Tibial nerve (tissue), 3 donors: ENCODE results near the gene MTHFD1L.

ENCODE experiments used
- POLR2A ChIP-seq, 2 donors: fragments of 450-650 bp; IDR thresholded peaks; one replicate each; pipeline ENCODE4 v1.6.1; 2017; ENCODE audit warnings: antibody characterized with exemption in 2 of 2, mild to moderate bottlenecking in 2 of 2, moderate library complexity in 2 of 2
- TF ChIP-seq, protein P1 (sequence below), 5 experiments: fragments of 200-600 bp in 3 of 5; fragments of 450-650 bp in 2 of 5; sonication (generic) in 3 of 5; IDR thresholded peaks; one replicate each; pipeline ENCODE4 v1.5.1; 2016 to 2019; ENCODE audit warnings: antibody characterized with exemption in 5 of 5, mild to moderate bottlenecking in 3 of 5, moderate library complexity in 2 of 5

GRCh38 chr6:151023342-151023741 is 157.8 kb downstream of the MTHFD1L start:
- TF ChIP-seq, protein P1, sequence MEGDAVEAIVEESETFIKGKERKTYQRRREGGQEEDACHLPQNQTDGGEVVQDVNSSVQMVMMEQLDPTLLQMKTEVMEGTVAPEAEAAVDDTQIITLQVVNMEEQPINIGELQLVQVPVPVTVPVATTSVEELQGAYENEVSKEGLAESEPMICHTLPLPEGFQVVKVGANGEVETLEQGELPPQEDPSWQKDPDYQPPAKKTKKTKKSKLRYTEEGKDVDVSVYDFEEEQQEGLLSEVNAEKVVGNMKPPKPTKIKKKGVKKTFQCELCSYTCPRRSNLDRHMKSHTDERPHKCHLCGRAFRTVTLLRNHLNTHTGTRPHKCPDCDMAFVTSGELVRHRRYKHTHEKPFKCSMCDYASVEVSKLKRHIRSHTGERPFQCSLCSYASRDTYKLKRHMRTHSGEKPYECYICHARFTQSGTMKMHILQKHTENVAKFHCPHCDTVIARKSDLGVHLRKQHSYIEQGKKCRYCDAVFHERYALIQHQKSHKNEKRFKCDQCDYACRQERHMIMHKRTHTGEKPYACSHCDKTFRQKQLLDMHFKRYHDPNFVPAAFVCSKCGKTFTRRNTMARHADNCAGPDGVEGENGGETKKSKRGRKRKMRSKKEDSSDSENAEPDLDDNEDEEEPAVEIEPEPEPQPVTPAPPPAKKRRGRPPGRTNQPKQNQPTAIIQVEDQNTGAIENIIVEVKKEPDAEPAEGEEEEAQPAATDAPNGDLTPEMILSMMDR (IDR thresholded peaks at IDR 0.05) = no peak
- no peak for TF ChIP-seq POLR2A (IDR thresholded peaks at IDR 0.05)
